HCT116 (cell line): ENCODE data around the gene ARHGEF1. TPM values are rescaled to one million over a fixed set of nuclear protein-coding genes. Genes with fewer than 3 reads are reported as not detected.

Source experiments
- ATAC-seq: fragments of 200-7000 bp; cut with Tn5 transposase; 2 replicates; pipeline ENCODE4 v1.9.1; 2020; ENCODE audit warnings: mild to moderate bottlenecking, moderate library complexity
- BruUV-seq: library from RNA; stranded (reverse); fragments of 400-500 nt; replicated peaks from 2 replicates; lab custom pipeline; 2021; lab: Mats Ljungman, UMichigan
- CTCF ChIA-PET: fragments of 300-600 bp; sonication (Branson Sonifier 250); formaldehyde crosslinking; loops from one replicate; lab custom pipeline; 2021; ENCODE audit warnings: antibody characterized with exemption; lab: Charles Lee
- POLR2A ChIA-PET: fragments of 300-600, 350-600 bp; sonication (Branson Sonifier 250); formaldehyde crosslinking; loops from one replicate; lab custom pipeline; 2021; ENCODE audit warnings: antibody characterized with exemption; lab: Charles Lee
- RAD21 ChIA-PET, 2 experiments: fragments of 300-600 bp; sonication (Branson Sonifier 250); formaldehyde crosslinking; loops; one replicate each; lab custom pipeline; 2023; ENCODE audit warnings: low total read pairs in 2 of 2; ENCODE audit not compliant: uncharacterized antibody in 2 of 2, unreplicated experiment in 2 of 2, low non-redundant PET in 1 of 2; lab: Charles Lee
- DNase-seq: peaks from one replicate; pipeline ENCODE4 v3.0.0-alpha.2; 2010; ENCODE audit warnings: low read depth, low spot score
- H2AFZ ChIP-seq: fragments of 200-600 bp; shearing (Covaris generic), sonication (generic); 2 replicates; pipeline ENCODE4 v1.6.1; 2017; ENCODE audit warnings: low read depth, mixed run types, mixed read lengths, antibody characterized with exemption, low read length; ENCODE audit not compliant: poor library complexity, severe bottlenecking
- H3K27ac ChIP-seq: 2 replicates; pipeline ENCODE4 v1.5.1; 2012; ENCODE audit warnings: low read depth, low read length
- H3K27me3 ChIP-seq: fragments of 200-600 bp; sonication (generic); 2 replicates; pipeline ENCODE4 v1.6.1; 2016; ENCODE audit warnings: mixed run types, low read length, mixed read lengths; ENCODE audit not compliant: insufficient read depth
- H3K36me3 ChIP-seq, 2 experiments: fragments of 200-500 bp in 1 of 2; fragments of 200-600 bp in 1 of 2; sonication (Bioruptor generic) in 1 of 2; sonication (generic) in 1 of 2; 2 replicates each; pipeline versions ENCODE4 v1.5.1 to v1.6.1; 2014 to 2016; ENCODE audit warnings: low read length in 2 of 2, inconsistent platforms in 1 of 2, mixed read lengths in 1 of 2, mixed run types in 1 of 2; ENCODE audit not compliant: insufficient read depth in 2 of 2, control insufficient read depth in 1 of 2
- H3K4me1 ChIP-seq, 2 experiments: fragments of 200-600 bp in 1 of 2; sonication (generic) in 1 of 2; 2 replicates each; pipeline versions ENCODE4 v1.5.1 to v1.6.1; 2012 to 2017; ENCODE audit warnings: low read length in 2 of 2, inconsistent platforms in 1 of 2, mild to moderate bottlenecking in 1 of 2, mixed read lengths in 1 of 2, mixed run types in 1 of 2, moderate library complexity in 1 of 2; ENCODE audit not compliant: insufficient read depth in 2 of 2, control insufficient read depth in 1 of 2
- H3K4me2 ChIP-seq: fragments of 200-600 bp; sonication (generic); 2 replicates; pipeline ENCODE4 v1.6.1; 2017; ENCODE audit warnings: mixed run types, low read length, mixed read lengths
- H3K4me3 ChIP-seq, 2 experiments: fragments of 200-600 bp in 1 of 2; sonication (generic) in 1 of 2; replicated peaks in 1 of 2; 2 replicates each; pipeline ENCODE4 v1.5.1; 2011 to 2016; ENCODE audit warnings: low read length in 2 of 2, control low read depth in 1 of 2, low read depth in 1 of 2, mild to moderate bottlenecking in 1 of 2, mixed read lengths in 1 of 2, mixed run types in 1 of 2
- H3K79me2 ChIP-seq: fragments of 200-600 bp; sonication (generic); 2 replicates; pipeline ENCODE4 v1.6.1; 2017; ENCODE audit warnings: mild to moderate bottlenecking, mixed run types, low read length, moderate library complexity, mixed read lengths; ENCODE audit not compliant: insufficient read depth
- H3K9ac ChIP-seq: fragments of 200-600 bp; sonication (generic); 2 replicates; pipeline ENCODE4 v1.6.1; 2016; ENCODE audit warnings: low read length, mixed read lengths
- H3K9me2 ChIP-seq: fragments of 200-600 bp; sonication (generic), shearing (Covaris generic); 2 replicates; pipeline ENCODE4 v1.6.1; 2017; ENCODE audit warnings: mixed run types, mild to moderate bottlenecking, moderate library complexity; ENCODE audit not compliant: insufficient read depth
- H3K9me3 ChIP-seq, 2 experiments: fragments of 200-500 bp in 1 of 2; fragments of 200-600 bp in 1 of 2; sonication (Bioruptor generic) in 1 of 2; sonication (generic) in 1 of 2; 2 replicates each; pipeline ENCODE4 v1.6.1; 2014 to 2017; ENCODE audit warnings: low read length in 2 of 2, mixed read lengths in 2 of 2, inconsistent platforms in 1 of 2, low read depth in 1 of 2, mild to moderate bottlenecking in 1 of 2, mixed run types in 1 of 2, moderate library complexity in 1 of 2; ENCODE audit not compliant: control insufficient read depth in 1 of 2, insufficient read depth in 1 of 2
- H4K20me1 ChIP-seq: fragments of 200-600 bp; sonication (generic), shearing (Covaris generic); 2 replicates; pipeline ENCODE4 v1.6.1; 2017; ENCODE audit warnings: mixed run types, mild to moderate bottlenecking, moderate library complexity; ENCODE audit not compliant: insufficient read depth
- ELF1 ChIP-seq: IDR thresholded peaks from 2 replicates; pipeline ENCODE4 v1.6.1; 2012; ENCODE audit warnings: low read depth, borderline replicate concordance
- MAX ChIP-seq: IDR thresholded peaks from 2 replicates; pipeline ENCODE4 v1.6.1; 2012
- REST ChIP-seq: IDR thresholded peaks from 2 replicates; pipeline ENCODE4 v1.6.1; 2012; ENCODE audit warnings: low read depth
- SRF ChIP-seq: IDR thresholded peaks from 2 replicates; pipeline ENCODE4 v1.6.1; 2012; ENCODE audit warnings: low read depth
- intact Hi-C: fragments of 100-400 bp; cut with micrococcal nuclease; formaldehyde crosslinking; loops from 2 replicates; pipeline ENCODE4 v1.10.0; 2022
- total RNA-seq: library from RNA; stranded (reverse); gene quantifications from one replicate; pipeline ENCODE4 v1.2.1, GENCODE V29; 2021; ENCODE audit not compliant: unreplicated experiment

ARHGEF1 gene
- total RNA-seq, 1 experiment from 2014 or later: 110 TPM

GRCh38 chr19:41912899-41913537 is 30.0 kb downstream of the ARHGEF1 start:
- H3K9ac ChIP-seq: no peak overlapping the region
- DNase-seq: no peak
- H3K4me3 ChIP-seq: no peak overlapping the region
- no TSS peak for BruUV-seq
- H3K9me3 ChIP-seq: no peaks in the 10 kb centered on the region
- ATAC-seq: peak; percentile 29; the same call in 1 of the 2 replicates
- no peaks in the 10 kb centered on the region for H3K79me2 ChIP-seq
- CTCF ChIA-PET: interaction anchor here (0.6 kb wide), 1 partner anchor 31 kb away, joined by 3 read pairs; no protein-coding TSS in a partner anchor
- no peak overlapping the region for H3K4me2 ChIP-seq
- RAD21 ChIA-PET: no interaction called here
- no peaks in the 10 kb centered on the region for H3K36me3 ChIP-seq
- TF ChIP-seq ELF1 (no peak), REST (no peak), MAX (no peak), SRF (no peak)
- POLR2A ChIA-PET: no interaction called here
- no peak overlapping the region for H2AFZ ChIP-seq
- H3K27me3 ChIP-seq: no peaks in the 10 kb centered on the region; the same call in 1 of the 2 replicates
- no peaks in the 10 kb centered on the region for H4K20me1 ChIP-seq
- H3K9me2 ChIP-seq: no peaks in the 10 kb centered on the region
- H3K4me1 ChIP-seq: no peaks in the 10 kb centered on the region
- intact Hi-C loops: no loop called here
- H3K27ac ChIP-seq: no peak overlapping the region
